ENCODE data around the gene DOP1A. TPM values are rescaled to one million over a fixed set of nuclear protein-coding genes. Genes with fewer than 3 reads are reported as not detected.

The DOP1A gene
- total RNA-seq, 1 donor from 2014 or later: 23.1 TPM

DNA sequence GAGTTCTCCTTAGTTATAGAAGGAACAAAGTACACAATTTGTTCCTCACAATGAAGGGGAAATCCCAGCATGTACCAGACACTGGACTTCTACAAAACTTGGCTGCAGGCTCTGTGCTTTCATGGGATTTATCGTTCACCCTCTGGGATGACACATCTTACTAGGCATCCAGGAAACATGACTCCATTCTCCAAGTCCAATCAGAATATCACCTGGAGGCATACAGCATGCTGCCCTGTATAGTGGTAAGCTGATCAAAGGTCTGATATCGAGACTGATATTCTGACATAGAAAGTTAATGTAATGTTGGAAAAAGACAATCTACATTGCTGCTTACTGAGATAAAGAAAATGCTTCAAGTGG, 132.4 kb downstream of the DOP1A start:
- H3K27me3 Mint-ChIP-seq (ENCODE audit: unreplicated experiment): no peaks in the 10 kb centered on the region
- peak overlapping the region; percentile 52 for H3K27ac Mint-ChIP-seq (ENCODE audit: unreplicated experiment)
- no peak overlapping the region for H3K4me3 Mint-ChIP-seq (ENCODE audit: unreplicated experiment)
- peaks cover 10% of the 10 kb centered on the region for H3K36me3 Mint-ChIP-seq (ENCODE audit: unreplicated experiment)
- no peak for DNase-seq (ENCODE audit: extremely low spot score, unreplicated experiment)
- H3K9me3 Mint-ChIP-seq (ENCODE audit: unreplicated experiment): no peaks in the 10 kb centered on the region
- TF ChIP-seq, protein P1, sequence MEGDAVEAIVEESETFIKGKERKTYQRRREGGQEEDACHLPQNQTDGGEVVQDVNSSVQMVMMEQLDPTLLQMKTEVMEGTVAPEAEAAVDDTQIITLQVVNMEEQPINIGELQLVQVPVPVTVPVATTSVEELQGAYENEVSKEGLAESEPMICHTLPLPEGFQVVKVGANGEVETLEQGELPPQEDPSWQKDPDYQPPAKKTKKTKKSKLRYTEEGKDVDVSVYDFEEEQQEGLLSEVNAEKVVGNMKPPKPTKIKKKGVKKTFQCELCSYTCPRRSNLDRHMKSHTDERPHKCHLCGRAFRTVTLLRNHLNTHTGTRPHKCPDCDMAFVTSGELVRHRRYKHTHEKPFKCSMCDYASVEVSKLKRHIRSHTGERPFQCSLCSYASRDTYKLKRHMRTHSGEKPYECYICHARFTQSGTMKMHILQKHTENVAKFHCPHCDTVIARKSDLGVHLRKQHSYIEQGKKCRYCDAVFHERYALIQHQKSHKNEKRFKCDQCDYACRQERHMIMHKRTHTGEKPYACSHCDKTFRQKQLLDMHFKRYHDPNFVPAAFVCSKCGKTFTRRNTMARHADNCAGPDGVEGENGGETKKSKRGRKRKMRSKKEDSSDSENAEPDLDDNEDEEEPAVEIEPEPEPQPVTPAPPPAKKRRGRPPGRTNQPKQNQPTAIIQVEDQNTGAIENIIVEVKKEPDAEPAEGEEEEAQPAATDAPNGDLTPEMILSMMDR (IDR thresholded peaks at IDR 0.05): no peak
- H3K4me1 Mint-ChIP-seq (ENCODE audit: unreplicated experiment): peaks cover 28% of the 10 kb centered on the region

DNA sequence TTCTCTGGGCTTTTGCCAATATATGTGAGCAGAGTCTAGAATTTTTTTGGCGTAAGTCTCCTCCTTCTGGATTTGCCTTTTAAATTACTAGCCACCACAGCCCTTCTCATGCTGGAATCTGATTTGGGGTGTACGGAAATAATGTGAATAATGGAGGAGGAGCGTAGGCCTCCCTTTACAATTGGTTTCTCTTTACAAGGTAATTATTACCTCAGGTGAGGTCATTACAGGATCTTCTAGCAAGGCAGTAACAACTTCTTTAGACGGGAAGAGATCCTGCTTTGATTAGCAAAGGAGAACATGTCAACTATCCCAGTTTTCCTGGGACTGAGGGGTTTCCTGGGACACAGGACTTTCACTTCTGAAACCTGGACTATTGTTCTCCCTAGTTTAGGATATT, 134.6 kb downstream of the DOP1A start:
- Mint-ChIP-seq H3K27me3 (ENCODE audit: unreplicated experiment) (no peaks in the 10 kb centered on the region), H3K27ac (ENCODE audit: unreplicated experiment) (no peak overlapping the region), H3K4me3 (ENCODE audit: unreplicated experiment) (no peak overlapping the region), H3K4me1 (ENCODE audit: unreplicated experiment) (peaks cover 24% of the 10 kb centered on the region), H3K36me3 (ENCODE audit: unreplicated experiment) (peaks cover 10% of the 10 kb centered on the region), H3K9me3 (ENCODE audit: unreplicated experiment) (no peaks in the 10 kb centered on the region)
- no peak for DNase-seq (ENCODE audit: extremely low spot score, unreplicated experiment)
- TF ChIP-seq, protein P1 (IDR thresholded peaks at IDR 0.05): no peak

DNA sequence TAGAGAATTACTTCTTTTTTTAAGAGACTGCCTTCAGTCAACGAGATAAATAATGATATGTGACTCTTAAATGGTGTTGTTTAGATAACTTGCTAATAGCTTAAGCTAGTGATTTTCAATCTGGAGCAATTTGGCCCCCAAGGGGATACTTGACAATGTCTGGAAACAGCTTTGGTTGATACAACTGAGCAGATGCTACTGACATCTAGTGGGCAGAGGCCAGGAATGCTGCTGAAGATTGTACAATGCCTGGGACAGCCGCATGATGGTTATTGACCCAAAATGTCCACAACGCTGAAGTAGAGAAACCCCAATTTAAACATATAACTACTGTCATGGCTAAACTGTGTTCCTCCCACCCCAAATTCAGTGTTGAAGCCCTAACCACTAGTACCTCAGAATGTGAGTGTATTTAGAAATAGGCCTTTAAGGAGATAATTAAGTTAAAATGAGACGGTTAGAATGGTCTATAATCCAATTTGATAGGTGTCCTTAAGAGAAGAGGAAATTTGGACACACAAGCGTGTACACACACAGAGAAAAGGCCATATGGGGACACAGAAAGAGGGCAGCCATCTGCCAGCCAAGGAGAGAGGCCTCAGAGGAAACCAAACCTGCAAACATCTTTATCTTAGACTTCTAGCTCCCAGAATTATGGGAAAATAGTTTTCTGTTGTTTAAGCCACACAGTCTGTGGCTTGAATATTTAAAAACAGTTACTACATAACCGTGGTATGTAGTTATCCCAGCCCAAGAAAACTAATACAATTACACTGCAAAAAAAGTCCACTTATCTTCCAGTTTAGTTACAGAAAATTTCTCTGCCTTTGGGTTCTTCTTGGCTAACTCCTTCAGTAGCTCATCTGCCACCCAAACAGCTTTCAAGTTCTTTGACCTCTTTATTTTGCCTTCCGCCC, 147.9 kb downstream of the DOP1A start:
- Mint-ChIP-seq H3K4me3 (ENCODE audit: unreplicated experiment) (no peak overlapping the region), H3K4me1 (ENCODE audit: unreplicated experiment) (peaks cover 8% of the 10 kb centered on the region), H3K27me3 (ENCODE audit: unreplicated experiment) (no peaks in the 10 kb centered on the region), H3K36me3 (ENCODE audit: unreplicated experiment) (peaks cover 13% of the 10 kb centered on the region), H3K9me3 (ENCODE audit: unreplicated experiment) (no peaks in the 10 kb centered on the region), H3K27ac (ENCODE audit: unreplicated experiment) (peak overlapping the region; percentile 66)
- DNase-seq (ENCODE audit: extremely low spot score, unreplicated experiment): no peak
- TF ChIP-seq, protein P1 (IDR thresholded peaks at IDR 0.05): peak; percentile 92

DNA sequence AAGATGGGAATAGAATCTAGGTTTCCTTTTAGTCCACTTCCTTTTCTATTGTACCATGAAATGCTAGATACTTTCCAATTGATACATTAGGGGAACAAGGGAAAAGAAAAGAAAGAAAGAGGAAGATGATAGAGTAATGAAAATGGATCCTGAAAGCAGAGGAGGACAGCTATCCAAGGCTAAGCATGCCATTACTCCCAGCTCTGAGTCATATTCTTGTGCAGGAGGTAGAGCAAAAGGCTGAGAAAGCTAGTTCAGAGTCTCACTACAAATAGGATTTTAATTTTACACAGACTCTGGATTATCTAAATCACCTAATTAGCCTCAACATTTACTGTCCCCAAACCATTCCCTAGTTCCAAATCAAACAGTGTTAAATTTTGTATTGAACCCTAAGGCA, 149.3 kb downstream of the DOP1A start:
- TF ChIP-seq, protein P1 (IDR thresholded peaks at IDR 0.05): no peak
- no peak for DNase-seq (ENCODE audit: extremely low spot score, unreplicated experiment)
- Mint-ChIP-seq H3K4me3 (ENCODE audit: unreplicated experiment) (no peak overlapping the region), H3K9me3 (ENCODE audit: unreplicated experiment) (no peaks in the 10 kb centered on the region), H3K27ac (ENCODE audit: unreplicated experiment) (no peak overlapping the region), H3K4me1 (ENCODE audit: unreplicated experiment) (peaks cover 8% of the 10 kb centered on the region), H3K27me3 (ENCODE audit: unreplicated experiment) (no peaks in the 10 kb centered on the region), H3K36me3 (ENCODE audit: unreplicated experiment) (peaks cover 5% of the 10 kb centered on the region)

Other genes with a start within 250 kb of the DOP1A start
- gene UBE3D, start 1.8 kb upstream of the DOP1A start, total RNA-seq: 4.8 and 5.7 TPM in 2 replicates
- 74.6 and 81.1 TPM in 2 replicates for gene PGM3, start 125.6 kb downstream of the DOP1A start, total RNA-seq
- 7.0 and 8.2 TPM in 2 replicates for gene RWDD2A, start 125.7 kb downstream of the DOP1A start, total RNA-seq